HepG2 (cell line): ENCODE measurements around the gene RING1. TPM values are rescaled to one million over a fixed set of nuclear protein-coding genes. Genes with fewer than 3 reads are reported as not detected.

Source experiments
- CCDC6 ChIP-seq: sonication (generic); formaldehyde crosslinking; IDR thresholded peaks from 2 replicates; pipeline ENCODE4 v1.8.1; 2022; ENCODE audit warnings: mild to moderate bottlenecking, missing genetic modification reagents, moderate library complexity
- ETV5 ChIP-seq: IDR thresholded peaks from 2 replicates; pipeline ENCODE4 v1.6.1; 2018; ENCODE audit warnings: missing biosample characterization, missing genetic modification reagents, inconsistent platforms, borderline replicate concordance
- FLYWCH1 ChIP-seq: sonication (generic); formaldehyde crosslinking; IDR thresholded peaks from 2 replicates; pipeline ENCODE4 v1.8.1; 2023; ENCODE audit warnings: mild to moderate bottlenecking, missing genetic modification reagents
- FOXP1 ChIP-seq, 2 experiments: fragments of 450-650 bp in 1 of 2; IDR thresholded peaks; 2 replicates each; pipeline ENCODE4 v1.6.1; 2017 to 2018; ENCODE audit warnings: antibody characterized with exemption in 1 of 2
- MEIS1 ChIP-seq: sonication (generic); formaldehyde crosslinking; IDR thresholded peaks from 2 replicates; pipeline ENCODE4 v1.9.0; 2021; ENCODE audit warnings: mild to moderate bottlenecking, missing genetic modification reagents, moderate library complexity, borderline replicate concordance
- NFKB2 ChIP-seq: sonication (generic); formaldehyde crosslinking; IDR thresholded peaks from 2 replicates; pipeline ENCODE4 v1.4.0; 2020; ENCODE audit warnings: missing genetic modification reagents, borderline replicate concordance
- PREB ChIP-seq: sonication (generic); formaldehyde crosslinking; IDR thresholded peaks from 2 replicates; pipeline ENCODE4 v1.4.0; 2020; ENCODE audit warnings: missing genetic modification reagents
- REL ChIP-seq: sonication (generic); formaldehyde crosslinking; conservative IDR thresholded peaks from 2 replicates; pipeline ENCODE4 v1.8.0; 2022; ENCODE audit warnings: mild to moderate bottlenecking, missing genetic modification reagents, moderate library complexity
- SPEN ChIP-seq: sonication (generic); formaldehyde crosslinking; IDR thresholded peaks from 2 replicates; pipeline ENCODE4 v1.5.1; 2020; ENCODE audit warnings: low read depth, mild to moderate bottlenecking, missing genetic modification reagents
- STAT5B ChIP-seq: sonication (generic); formaldehyde crosslinking; IDR thresholded peaks from 2 replicates; pipeline ENCODE4 v1.4.0; 2020; ENCODE audit warnings: missing genetic modification reagents
- ZBED4 ChIP-seq: sonication (generic); formaldehyde crosslinking; IDR thresholded peaks from 2 replicates; pipeline ENCODE4 v1.4.0; 2020; ENCODE audit warnings: missing genetic modification reagents, borderline replicate concordance
- ZBTB3 ChIP-seq: sonication (generic); formaldehyde crosslinking; IDR thresholded peaks from 2 replicates; pipeline ENCODE4 v1.4.0; 2020; ENCODE audit warnings: low read depth, mild to moderate bottlenecking, moderate library complexity, missing genetic modification reagents, borderline replicate concordance
- ZBTB46 ChIP-seq: sonication (generic); formaldehyde crosslinking; IDR thresholded peaks from 2 replicates; pipeline ENCODE4 v1.4.0; 2020; ENCODE audit warnings: mild to moderate bottlenecking, missing genetic modification reagents, borderline replicate concordance
- ZFP62 ChIP-seq: sonication (generic); formaldehyde crosslinking; IDR thresholded peaks from 2 replicates; pipeline ENCODE4 v1.4.0; 2020; ENCODE audit warnings: missing genetic modification reagents
- ZNF18 ChIP-seq: sonication (generic); formaldehyde crosslinking; IDR thresholded peaks from 2 replicates; pipeline ENCODE4 v1.8.0; 2022; ENCODE audit warnings: mild to moderate bottlenecking, missing genetic modification reagents; ENCODE audit not compliant: insufficient replicate concordance
- ZNF317 ChIP-seq: sonication (generic); formaldehyde crosslinking; IDR thresholded peaks from 2 replicates; pipeline ENCODE4 v1.5.0; 2020; ENCODE audit warnings: mild to moderate bottlenecking, missing genetic modification reagents
- ZNF329 ChIP-seq: sonication (generic); formaldehyde crosslinking; IDR thresholded peaks from 2 replicates; pipeline ENCODE4 v1.9.0; 2021; ENCODE audit warnings: low read depth, mild to moderate bottlenecking, missing genetic modification reagents
- ZNF431 ChIP-seq: sonication (generic); formaldehyde crosslinking; IDR thresholded peaks from 2 replicates; pipeline ENCODE4 v1.9.0; 2022; ENCODE audit warnings: missing genetic modification reagents, low read depth, mild to moderate bottlenecking, borderline replicate concordance
- ZNF781 ChIP-seq: sonication (generic); formaldehyde crosslinking; IDR thresholded peaks from 2 replicates; pipeline ENCODE4 v1.5.1; 2020; ENCODE audit warnings: borderline replicate concordance, mild to moderate bottlenecking, missing genetic modification reagents; ENCODE audit errors: not compliant biosample characterization
- ZNF879 ChIP-seq: sonication (generic); formaldehyde crosslinking; IDR thresholded peaks from 2 replicates; pipeline ENCODE4 v1.8.1; 2023; ENCODE audit warnings: missing genetic modification reagents
- polyA plus RNA-seq, 8 experiments: library from polyadenylated mRNA; depleted of rRNA in 3 of 8; stranded (reverse) in 7 of 8; unstranded in 1 of 8; fragments of >200 nt; fragmentation: Illumina TruSeq in 4 of 8; extraction: Trizol in 4 of 8; gene quantifications; 2 replicates each; pipeline versions ENCODE4 v1.2.1 to v1.2.3, GENCODE V29; 2011 to 2016; ENCODE audit warnings: low read depth in 4 of 8, missing spikeins in 1 of 8, mixed read lengths in 1 of 8; ENCODE audit not compliant: insufficient read depth in 1 of 8
- total RNA-seq, 5 experiments: library from RNA; depleted of rRNA; stranded (reverse); fragments of >200 nt; fragmentation: Illumina TruSeq; extraction: Trizol; gene quantifications; 2 replicates each; pipeline ENCODE4 v1.2.3, GENCODE V29; 2016; ENCODE audit warnings: low read depth in 1 of 5

RING1 gene
- total and polyA plus RNA-seq, 2 of the 13 experiments (the other 11 are each of a cell fraction or from before 2014, with no cell fraction given), result 23.9 to 33.6 TPM

DNA sequence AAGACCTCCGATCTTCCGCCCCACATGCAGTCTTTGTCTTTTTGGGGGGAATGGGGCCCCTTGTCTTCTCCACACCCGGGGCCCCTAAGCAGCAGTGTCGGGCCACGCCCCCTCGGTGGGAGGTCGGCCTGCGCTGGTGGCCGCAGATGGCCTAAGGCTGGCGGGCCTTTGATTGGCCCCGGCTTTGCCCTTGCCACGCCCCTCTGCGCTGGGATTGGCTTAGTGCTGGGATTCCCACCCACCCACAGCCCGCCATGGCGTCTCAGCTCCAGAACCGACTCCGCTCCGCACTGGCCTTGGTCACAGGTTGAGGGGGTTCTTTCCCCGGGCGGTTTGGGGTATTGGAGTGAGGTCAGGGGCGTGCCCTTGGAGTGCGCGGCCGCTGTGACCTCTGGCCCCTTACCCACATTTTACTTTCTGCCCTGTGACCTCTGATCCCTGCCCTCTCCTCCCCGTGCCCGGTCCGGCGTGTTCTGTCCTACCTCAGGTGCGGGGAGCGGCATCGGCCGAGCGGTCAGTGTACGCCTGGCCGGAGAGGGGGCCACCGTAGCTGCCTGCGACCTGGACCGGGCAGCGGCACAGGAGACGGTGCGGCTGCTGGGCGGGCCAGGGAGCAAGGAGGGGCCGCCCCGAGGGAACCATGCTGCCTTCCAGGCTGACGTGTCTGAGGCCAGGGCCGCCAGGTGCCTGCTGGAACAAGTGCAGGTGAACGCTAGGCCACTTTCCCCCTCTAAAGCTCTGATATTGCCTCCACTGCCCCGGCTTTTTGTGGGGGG, 3.7 kb upstream of the RING1 start, which contains the start of gene HSD17B8 (continued):
- TF ChIP-seq FOXP1 (IDR thresholded peaks at IDR 0.05) (no peak), FOXP1 (CRISPR knock-in tag; IDR thresholded peaks at IDR 0.05) (no peak), CCDC6 (CRISPR knock-in tag) (no peak), STAT5B (CRISPR knock-in tag) (no peak), PREB (0 out of 2 replicates have a peak, but pooled peaks have one; percentile 85), ZNF781 (no peak), SPEN (CRISPR knock-in tag) (peak; percentile 60; the same call in 1 of the 2 replicates), ZFP62 (CRISPR knock-in tag) (no peak), ZBED4 (CRISPR knock-in tag) (peak; percentile 86), ZNF431 (CRISPR knock-in tag) (no peak), ZBTB46 (no peak), ZNF317 (CRISPR knock-in tag) (no peak), ZNF329 (CRISPR knock-in tag) (no peak), ZBTB3 (CRISPR knock-in tag) (0 out of 2 replicates have a peak, but pooled peaks have one; percentile 28), ETV5 (peak; percentile 45; the same call in 1 of the 2 replicates), FLYWCH1 (CRISPR knock-in tag) (no peak), MEIS1 (CRISPR knock-in tag) (0 out of 2 replicates have a peak, but pooled peaks have one; percentile 38), NFKB2 (CRISPR knock-in tag) (peak; percentile 79; the same call in 1 of the 2 replicates), REL (no peak), ZNF879 (no peak), ZNF18 (CRISPR knock-in tag) (no peak)
